Fibroblast of villous mesenchyme (primary cell): Measurements from ENCODE around the gene POLR2F. TPM values are rescaled to one million over a fixed set of nuclear protein-coding genes. Genes with fewer than 3 reads are reported as not detected.

ENCODE experiments used
- DNase-seq: peaks from one replicate; pipeline ENCODE4 v3.0.0-alpha.2; 2010; ENCODE audit warnings: low read depth
- H3K4me3 ChIP-seq: 2 replicates; pipeline ENCODE4 v1.5.1; 2011; ENCODE audit warnings: low read depth, mild to moderate bottlenecking, low read length
- CTCF ChIP-seq: IDR thresholded peaks from 2 replicates; pipeline ENCODE4 v1.5.1; 2012; ENCODE audit warnings: low read depth, mild to moderate bottlenecking, low read length; ENCODE audit not compliant: insufficient read depth
- total RNA-seq: library from RNA; depleted of rRNA; stranded (reverse); fragments of >200 nt; gene quantifications from 2 replicates; pipeline ENCODE4 v1.2.3, GENCODE V29; 2012

The POLR2F gene
- 28.9 and 34.5 TPM in 2 replicates for total RNA-seq

- peak within 1 kb of the TSS; percentile 99 for H3K4me3 ChIP-seq
- TF ChIP-seq CTCF, result no peak
- peak; percentile 95 for DNase-seq
Measured at GRCh38 chr22:37953437-37954179, at the start of gene POLR2F, which contains the start of gene C22orf23. TSS of gene POLR2F (plus strand) at chr22:37953699. CDS start at chr22:37953788, 89 bp downstream. TSS of gene C22orf23 (minus strand) at chr22:37953601. CDS start at chr22:37953149, 452 bp downstream.

GRCh38 chr22:37904572-37905533 lies 48.6 kb upstream of the POLR2F start:
- no peak for TF ChIP-seq CTCF
- H3K4me3 ChIP-seq, result peak overlapping the region; percentile 56
- peak; percentile 98 for DNase-seq

- peak; percentile 73 for DNase-seq
- TF ChIP-seq CTCF, result no peak
- H3K4me3 ChIP-seq, result peak within 1 kb of the TSS; percentile 74
Measured at GRCh38 chr22:37905534-37906363, 47.8 kb upstream of the POLR2F start, which contains the start of gene MICALL1. TSS of gene MICALL1 (plus strand) at chr22:37906297. CDS start at chr22:37906423, 126 bp downstream.

GRCh38 chr22:37906364-37907008 lies 47.0 kb upstream of the POLR2F start:
- no peak for TF ChIP-seq CTCF
- no peak for DNase-seq
- peak overlapping the region; percentile 74 for H3K4me3 ChIP-seq

- DNase-seq, result peak; percentile 48
- H3K4me3 ChIP-seq, result peak overlapping the region; percentile 74
- TF ChIP-seq CTCF, result no peak
Measured at GRCh38 chr22:37907036-37907954, 46.2 kb upstream of the POLR2F start.
